GM06990 (cell line): ENCODE results near the gene TRPM8.

Source experiments
- DNase-seq: peaks from one replicate; pipeline ENCODE4 v3.0.0-alpha.2; 2011; ENCODE audit not compliant: insufficient read length; ENCODE audit errors: extremely low read depth
- H3K27me3 ChIP-seq: replicated peaks from 2 replicates; pipeline ENCODE4 v1.6.0; 2011; ENCODE audit warnings: low read length; ENCODE audit not compliant: control insufficient read depth, insufficient read depth
- H3K36me3 ChIP-seq: 2 replicates; pipeline ENCODE4 v1.5.1; 2011; ENCODE audit warnings: low read length; ENCODE audit not compliant: control insufficient read depth, insufficient read depth
- H3K4me3 ChIP-seq: replicated peaks from 2 replicates; pipeline ENCODE4 v1.5.1; 2011; ENCODE audit warnings: low read depth, mild to moderate bottlenecking, control low read depth, low read length
- TF ChIP-seq, protein P1 (sequence below): IDR thresholded peaks from 2 replicates; pipeline ENCODE4 v1.5.1; 2011; ENCODE audit warnings: low read length, control low read depth, mild to moderate bottlenecking, inconsistent platforms; ENCODE audit not compliant: insufficient read depth, poor library complexity, severe bottlenecking

The TRPM8 gene

DNA sequence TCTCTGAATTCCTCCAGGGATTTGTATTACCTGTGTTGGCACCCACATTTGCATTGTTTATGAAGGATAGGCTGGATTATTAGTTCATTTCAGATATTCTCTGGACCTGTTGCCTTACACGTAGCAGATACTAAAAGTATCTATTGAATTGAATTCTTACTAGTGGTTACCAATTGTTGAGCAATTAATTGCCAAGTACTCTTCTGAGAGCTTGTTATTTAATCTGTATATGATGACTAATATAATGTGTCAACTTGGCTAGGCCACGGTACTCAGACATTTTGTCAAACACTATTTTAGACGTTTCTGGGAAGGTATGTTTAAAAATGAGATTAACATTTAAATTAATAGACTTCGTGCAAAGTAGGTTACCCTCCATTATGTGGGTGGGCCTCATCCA is 130.9 kb downstream of the TRPM8 start:
- no peak overlapping the region for H3K4me3 ChIP-seq
- TF ChIP-seq, protein P1, sequence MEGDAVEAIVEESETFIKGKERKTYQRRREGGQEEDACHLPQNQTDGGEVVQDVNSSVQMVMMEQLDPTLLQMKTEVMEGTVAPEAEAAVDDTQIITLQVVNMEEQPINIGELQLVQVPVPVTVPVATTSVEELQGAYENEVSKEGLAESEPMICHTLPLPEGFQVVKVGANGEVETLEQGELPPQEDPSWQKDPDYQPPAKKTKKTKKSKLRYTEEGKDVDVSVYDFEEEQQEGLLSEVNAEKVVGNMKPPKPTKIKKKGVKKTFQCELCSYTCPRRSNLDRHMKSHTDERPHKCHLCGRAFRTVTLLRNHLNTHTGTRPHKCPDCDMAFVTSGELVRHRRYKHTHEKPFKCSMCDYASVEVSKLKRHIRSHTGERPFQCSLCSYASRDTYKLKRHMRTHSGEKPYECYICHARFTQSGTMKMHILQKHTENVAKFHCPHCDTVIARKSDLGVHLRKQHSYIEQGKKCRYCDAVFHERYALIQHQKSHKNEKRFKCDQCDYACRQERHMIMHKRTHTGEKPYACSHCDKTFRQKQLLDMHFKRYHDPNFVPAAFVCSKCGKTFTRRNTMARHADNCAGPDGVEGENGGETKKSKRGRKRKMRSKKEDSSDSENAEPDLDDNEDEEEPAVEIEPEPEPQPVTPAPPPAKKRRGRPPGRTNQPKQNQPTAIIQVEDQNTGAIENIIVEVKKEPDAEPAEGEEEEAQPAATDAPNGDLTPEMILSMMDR: no peak
- DNase-seq: no peak
- H3K27me3 ChIP-seq: no peaks in the 10 kb centered on the region; the same call in 1 of the 2 replicates
- H3K36me3 ChIP-seq: no peaks in the 10 kb centered on the region

DNA sequence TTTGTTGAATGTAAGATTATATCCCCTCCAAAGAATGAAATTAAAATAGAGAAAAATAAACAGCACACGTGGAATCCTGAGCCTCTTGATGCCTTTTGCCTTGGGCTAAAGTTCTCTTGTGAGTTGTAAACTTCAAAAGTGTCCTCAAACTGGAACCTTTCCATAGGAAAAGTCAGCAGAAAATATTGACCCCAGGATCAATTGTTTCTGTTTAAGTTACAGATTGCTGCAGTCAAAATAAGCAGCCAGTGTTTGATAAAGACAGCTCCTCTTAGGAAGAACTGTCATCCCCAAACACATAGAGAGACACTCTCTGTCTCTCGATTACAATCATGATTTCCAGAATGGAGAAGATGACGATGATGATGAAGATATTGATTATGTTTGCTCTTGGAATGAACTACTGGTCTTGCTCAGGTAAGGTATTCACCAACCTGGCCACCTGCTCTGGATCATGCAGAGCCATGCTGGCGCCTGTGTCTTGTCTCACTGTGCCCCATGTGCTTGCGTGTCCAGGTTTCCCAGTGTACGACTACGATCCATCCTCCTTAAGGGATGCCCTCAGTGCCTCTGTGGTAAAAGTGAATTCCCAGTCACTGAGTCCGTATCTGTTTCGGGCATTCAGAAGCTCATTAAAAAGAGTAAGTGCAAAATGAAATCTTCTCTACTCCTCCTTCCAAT is 133.4 kb downstream of the TRPM8 start, which contains the start of gene SPP2:
SPP2 (plus strand) TSS at position 248 of the 681 bp plus-strand sequence; CDS start at position 333, 85 bp downstream.
- no peak within 1 kb of the TSS for H3K4me3 ChIP-seq
- TF ChIP-seq, protein P1: no peak
- no peak for DNase-seq
- H3K36me3 ChIP-seq: no peaks in the 10 kb centered on the region
- no peaks in the 10 kb centered on the region; the same call in 1 of the 2 replicates for H3K27me3 ChIP-seq

DNA sequence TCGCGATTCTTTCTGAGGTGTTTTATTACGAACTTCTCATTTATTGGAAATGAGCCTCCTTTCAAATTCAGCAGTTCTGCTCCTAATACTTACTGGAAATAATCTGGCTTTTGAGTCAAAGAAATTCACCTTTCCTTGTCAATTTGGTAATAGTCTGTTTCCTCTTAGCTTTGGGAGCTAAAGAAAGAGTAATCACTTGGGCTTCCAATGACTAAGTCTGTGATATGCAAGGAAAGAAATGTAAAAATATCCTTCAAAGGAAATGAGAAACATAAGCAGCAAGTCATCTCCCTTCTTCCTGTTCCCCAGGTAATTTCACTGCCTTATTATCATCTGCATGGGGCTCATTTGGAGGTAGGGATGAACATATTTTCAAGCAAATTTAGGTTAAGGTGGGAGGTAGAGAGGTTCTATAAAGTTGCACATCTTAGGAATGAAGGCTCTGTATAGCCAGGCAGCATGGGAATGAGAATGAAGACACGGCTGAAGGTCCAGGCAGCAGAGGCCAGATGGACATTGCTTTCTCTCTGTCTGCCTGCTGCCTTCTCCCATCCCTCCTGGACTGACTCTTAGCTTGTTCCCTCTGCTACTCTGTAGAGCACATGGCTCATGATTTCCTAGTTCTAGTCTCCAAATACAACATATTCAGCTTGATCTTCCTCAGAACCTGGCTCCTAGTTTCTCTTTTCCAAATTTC is 134.3 kb downstream of the TRPM8 start:
- Histone ChIP-seq H3K36me3 (no peaks in the 10 kb centered on the region), H3K27me3 (no peaks in the 10 kb centered on the region; the same call in 1 of the 2 replicates), H3K4me3 (no peak overlapping the region)
- TF ChIP-seq, protein P1: no peak
- DNase-seq: no peak

DNA sequence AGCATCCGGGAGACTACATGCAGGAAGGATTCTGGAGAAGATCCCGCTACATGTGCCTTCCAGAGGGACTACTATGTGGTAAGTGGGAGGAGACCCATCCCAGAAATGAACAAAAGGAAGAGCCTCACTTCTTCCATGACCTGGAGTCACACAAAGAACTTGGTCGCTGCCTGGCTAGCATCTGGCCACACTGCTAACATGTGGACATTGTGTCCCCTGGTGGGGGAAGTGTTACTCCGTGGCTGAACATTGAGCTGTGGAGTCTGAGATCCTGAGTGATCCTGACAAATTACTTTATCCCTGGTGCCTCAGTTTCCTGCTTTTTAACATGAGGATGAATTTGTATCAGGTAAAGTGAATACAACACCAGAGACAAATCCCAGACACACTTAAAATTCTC is 141.7 kb downstream of the TRPM8 start:
- H3K4me3 ChIP-seq: no peak overlapping the region
- peaks cover under 1% of the 10 kb centered on the region; the same call in 1 of the 2 replicates for H3K27me3 ChIP-seq
- no peak for DNase-seq
- TF ChIP-seq, protein P1: no peak
- H3K36me3 ChIP-seq: no peaks in the 10 kb centered on the region

DNA sequence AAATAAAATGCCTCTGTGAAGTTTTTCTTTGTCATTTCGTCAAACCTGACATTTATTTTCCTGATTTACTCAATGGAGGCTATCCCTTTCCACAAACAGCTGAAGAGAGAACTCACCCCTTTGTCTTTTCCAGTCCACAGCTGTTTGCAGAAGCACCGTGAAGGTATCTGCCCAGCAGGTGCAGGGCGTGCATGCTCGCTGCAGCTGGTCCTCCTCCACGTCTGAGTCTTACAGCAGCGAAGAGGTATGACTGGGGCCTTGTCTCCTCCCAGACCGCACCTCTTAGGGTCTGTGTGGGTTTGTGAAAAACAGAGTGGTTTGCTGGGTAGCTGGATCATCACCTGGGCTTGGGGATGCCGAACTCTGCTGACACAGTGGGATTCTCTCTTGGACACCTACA is 143.1 kb downstream of the TRPM8 start:
- no peaks in the 10 kb centered on the region for H3K36me3 ChIP-seq
- no peak overlapping the region for H3K4me3 ChIP-seq
- H3K27me3 ChIP-seq: peaks cover 1% of the 10 kb centered on the region; the same call in 1 of the 2 replicates
- no peak for DNase-seq
- TF ChIP-seq, protein P1: no peak
